HepG2 (cell line): ENCODE results near the gene TLCD1. TPM values are rescaled to one million over a fixed set of nuclear protein-coding genes. Genes with fewer than 3 reads are reported as not detected.

Experiments used
- ARID2 ChIP-seq: sonication (generic); formaldehyde crosslinking; IDR thresholded peaks from 2 replicates; pipeline ENCODE4 v1.8.1; 2022; ENCODE audit warnings: mild to moderate bottlenecking, missing genetic modification reagents, borderline replicate concordance
- ATF2 ChIP-seq: sonication (generic); formaldehyde crosslinking; IDR thresholded peaks from 2 replicates; pipeline ENCODE4 v1.4.0; 2020; ENCODE audit warnings: missing genetic modification reagents
- GPN1 ChIP-seq: sonication (generic); formaldehyde crosslinking; IDR thresholded peaks from 2 replicates; pipeline ENCODE4 v1.5.1; 2020; ENCODE audit warnings: missing genetic modification reagents, borderline replicate concordance
- HCFC1 ChIP-seq: fragments of 150-350 bp; IDR thresholded peaks from 2 replicates; pipeline ENCODE4 v1.6.1; 2014; ENCODE audit warnings: low read depth, low read length
- HDAC2 ChIP-seq: sonication (generic); formaldehyde crosslinking; IDR thresholded peaks from 2 replicates; pipeline ENCODE4 v1.4.0; 2020; ENCODE audit warnings: missing genetic modification reagents
- HNRNPUL1 ChIP-seq: fragments of 200-400 bp; formaldehyde crosslinking; IDR thresholded peaks from 2 replicates; pipeline ENCODE4 v1.6.1; 2017; ENCODE audit warnings: low read depth, mild to moderate bottlenecking, low read length, moderate library complexity
- NCOA2 ChIP-seq: sonication (generic); formaldehyde crosslinking; IDR thresholded peaks from 2 replicates; pipeline ENCODE4 v1.8.0; 2022; ENCODE audit warnings: inconsistent platforms
- RCOR2 ChIP-seq: IDR thresholded peaks from 2 replicates; pipeline ENCODE4 v1.6.1; 2016; ENCODE audit warnings: missing biosample characterization, missing genetic modification reagents
- SMARCE1 ChIP-seq: fragments of 450-650 bp; IDR thresholded peaks from 2 replicates; pipeline ENCODE4 v1.6.1; 2017; ENCODE audit warnings: borderline replicate concordance
- TBP ChIP-seq: sonication (generic); formaldehyde crosslinking; IDR thresholded peaks from 2 replicates; pipeline ENCODE4 v1.5.0; 2020; ENCODE audit warnings: missing genetic modification reagents
- ZNF282 ChIP-seq: fragments of 450-650 bp; IDR thresholded peaks from 2 replicates; pipeline ENCODE4 v1.6.1; 2018; ENCODE audit not compliant: partially characterized antibody
- ZNF326 ChIP-seq: sonication (generic); formaldehyde crosslinking; IDR thresholded peaks from 2 replicates; pipeline ENCODE4 v1.4.0; 2020; ENCODE audit warnings: missing genetic modification reagents, borderline replicate concordance
- ZNF343 ChIP-seq: sonication (generic); formaldehyde crosslinking; IDR thresholded peaks from 2 replicates; pipeline ENCODE4 v1.4.0; 2020; ENCODE audit warnings: mild to moderate bottlenecking, missing genetic modification reagents
- ZNF350 ChIP-seq: sonication (generic); formaldehyde crosslinking; IDR thresholded peaks from 2 replicates; pipeline ENCODE4 v1.4.0; 2020; ENCODE audit warnings: mild to moderate bottlenecking, low read depth, missing genetic modification reagents, borderline replicate concordance
- ZNF615 ChIP-seq: sonication (generic); formaldehyde crosslinking; IDR thresholded peaks from 2 replicates; pipeline ENCODE4 v1.5.0; 2020; ENCODE audit warnings: mild to moderate bottlenecking, missing genetic modification reagents, borderline replicate concordance
- ZNF724P ChIP-seq: sonication (generic); formaldehyde crosslinking; IDR thresholded peaks from 2 replicates; pipeline ENCODE4 v1.8.0; 2022; ENCODE audit warnings: missing genetic modification reagents, borderline replicate concordance
- ZNF841 ChIP-seq: sonication (generic); formaldehyde crosslinking; IDR thresholded peaks from 2 replicates; pipeline ENCODE4 v1.8.1; 2023; ENCODE audit warnings: missing genetic modification reagents, borderline replicate concordance
- ZSCAN20 ChIP-seq: sonication (generic); formaldehyde crosslinking; IDR thresholded peaks from 2 replicates; pipeline ENCODE4 v1.4.0; 2020; ENCODE audit warnings: missing genetic modification reagents, mild to moderate bottlenecking, borderline replicate concordance
- polyA plus RNA-seq, 8 experiments: library from polyadenylated mRNA; depleted of rRNA in 3 of 8; stranded (reverse) in 7 of 8; unstranded in 1 of 8; fragments of >200 nt; fragmentation: Illumina TruSeq in 4 of 8; extraction: Trizol in 4 of 8; gene quantifications; 2 replicates each; pipeline versions ENCODE4 v1.2.1 to v1.2.3, GENCODE V29; 2011 to 2016; ENCODE audit warnings: low read depth in 4 of 8, missing spikeins in 1 of 8, mixed read lengths in 1 of 8; ENCODE audit not compliant: insufficient read depth in 1 of 8
- total RNA-seq, 5 experiments: library from RNA; depleted of rRNA; stranded (reverse); fragments of >200 nt; fragmentation: Illumina TruSeq; extraction: Trizol; gene quantifications; 2 replicates each; pipeline ENCODE4 v1.2.3, GENCODE V29; 2016; ENCODE audit warnings: low read depth in 1 of 5
- TF ChIP-seq, protein P1 (sequence below): sonication (generic); formaldehyde crosslinking; conservative IDR thresholded peaks from 2 replicates; pipeline ENCODE4 v1.5.0; 2020; ENCODE audit warnings: missing genetic modification reagents

Gene TLCD1
- total and polyA plus RNA-seq, 2 of the 13 experiments (the other 11 are each of a cell fraction or from before 2014, with no cell fraction given): 14.9 to 19.6 TPM

DNA sequence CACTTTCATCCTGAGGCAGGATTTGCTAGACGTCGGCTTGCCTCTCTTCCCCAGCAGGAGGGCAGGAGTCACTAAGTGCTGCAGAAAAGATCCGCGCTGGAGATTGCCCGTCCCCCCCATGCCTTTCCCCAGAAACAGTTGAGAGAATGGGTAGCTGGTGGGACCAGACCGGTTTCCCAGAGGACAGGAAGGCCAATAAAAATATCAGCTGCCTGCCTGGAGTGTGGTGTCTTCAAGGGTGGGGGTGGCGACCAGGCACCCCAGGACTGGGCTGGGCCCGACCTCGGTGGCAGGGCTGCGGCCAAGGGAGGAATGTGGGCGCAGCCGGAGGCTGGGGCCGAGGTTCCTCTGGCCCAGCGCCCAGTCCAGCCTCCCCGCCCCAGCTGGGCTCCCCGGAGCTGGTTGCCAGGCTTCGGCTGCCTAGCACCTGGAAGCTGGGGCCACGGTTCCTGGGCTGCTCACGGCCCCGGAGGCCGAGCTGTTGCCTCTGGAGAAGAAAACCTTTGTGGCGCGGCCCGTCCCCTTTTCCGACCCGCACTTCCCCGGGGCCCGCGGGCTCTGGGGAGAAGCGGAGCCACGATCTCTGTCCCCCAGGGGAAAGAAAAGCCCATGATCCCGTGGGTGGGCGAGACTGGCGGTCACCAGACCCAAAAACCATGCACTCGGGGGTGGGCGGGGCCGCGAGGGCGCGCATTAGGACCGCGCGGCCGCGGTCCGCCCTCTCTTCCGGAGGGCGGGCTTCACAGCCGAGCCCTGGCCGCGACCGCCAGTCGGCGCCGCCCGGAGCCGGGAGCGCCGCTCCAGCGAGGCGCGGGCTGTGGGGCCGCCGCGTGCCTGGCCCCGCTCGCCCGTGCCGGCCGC lies 17.4 kb upstream of the TLCD1 start, which contains the start of gene TRAF4 (continued):
- TF ChIP-seq ZNF343 (CRISPR knock-in tag) (0 out of 2 replicates have a peak, but pooled peaks have one; percentile 80), NCOA2 (CRISPR knock-in tag) (no peak), SMARCE1 (no peak), GPN1 (no peak), ZNF841 (CRISPR knock-in tag) (no peak), ZNF282 (no peak), ATF2 (CRISPR knock-in tag) (no peak; the same call in 1 of the 2 replicates), ZSCAN20 (CRISPR knock-in tag) (peak; percentile 65; the same call in 1 of the 2 replicates), ARID2 (CRISPR knock-in tag) (no peak), TBP (CRISPR knock-in tag) (no peak), HDAC2 (CRISPR knock-in tag) (no peak), RCOR2 (CRISPR knock-in tag) (no peak), ZNF615 (no peak), ZNF724P (CRISPR knock-in tag) (0 out of 2 replicates have a peak, but pooled peaks have one; percentile 5), ZNF326 (no peak), HCFC1 (no peak), HNRNPUL1 (no peak), ZNF350 (CRISPR knock-in tag) (no peak)
- TF ChIP-seq, protein P1, sequence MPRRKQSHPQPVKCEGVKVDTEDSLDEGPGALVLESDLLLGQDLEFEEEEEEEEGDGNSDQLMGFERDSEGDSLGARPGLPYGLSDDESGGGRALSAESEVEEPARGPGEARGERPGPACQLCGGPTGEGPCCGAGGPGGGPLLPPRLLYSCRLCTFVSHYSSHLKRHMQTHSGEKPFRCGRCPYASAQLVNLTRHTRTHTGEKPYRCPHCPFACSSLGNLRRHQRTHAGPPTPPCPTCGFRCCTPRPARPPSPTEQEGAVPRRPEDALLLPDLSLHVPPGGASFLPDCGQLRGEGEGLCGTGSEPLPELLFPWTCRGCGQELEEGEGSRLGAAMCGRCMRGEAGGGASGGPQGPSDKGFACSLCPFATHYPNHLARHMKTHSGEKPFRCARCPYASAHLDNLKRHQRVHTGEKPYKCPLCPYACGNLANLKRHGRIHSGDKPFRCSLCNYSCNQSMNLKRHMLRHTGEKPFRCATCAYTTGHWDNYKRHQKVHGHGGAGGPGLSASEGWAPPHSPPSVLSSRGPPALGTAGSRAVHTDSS (CRISPR knock-in tag): no peak
